Ammon's horn (tissue), 1 donor: ENCODE results near the gene GPC5.

Experiments
- DNase-seq: peaks from one replicate; pipeline ENCODE4 v3.0.0-alpha.2; 2016; ENCODE audit warnings: low spot score

Gene GPC5

DNA sequence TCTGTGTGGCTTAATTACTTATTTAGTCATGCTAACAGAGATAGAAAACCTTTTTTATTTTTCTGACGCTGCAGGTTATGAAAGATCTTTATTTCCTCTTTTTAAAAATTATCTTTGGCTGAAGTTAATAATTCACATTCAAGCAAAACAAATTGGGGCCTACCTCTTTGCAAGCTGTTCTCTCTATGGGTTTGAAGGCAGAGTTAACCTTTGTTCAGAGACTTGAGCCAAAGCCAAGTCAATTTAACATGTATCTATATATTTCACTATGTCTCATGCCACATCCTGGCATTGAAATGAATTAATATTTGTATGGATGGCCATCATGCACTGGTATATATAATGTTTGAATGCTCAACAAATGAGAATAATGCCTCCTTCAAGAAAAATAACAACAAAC is 1150.9 kb downstream of the GPC5 start:
- no peak for DNase-seq

DNA sequence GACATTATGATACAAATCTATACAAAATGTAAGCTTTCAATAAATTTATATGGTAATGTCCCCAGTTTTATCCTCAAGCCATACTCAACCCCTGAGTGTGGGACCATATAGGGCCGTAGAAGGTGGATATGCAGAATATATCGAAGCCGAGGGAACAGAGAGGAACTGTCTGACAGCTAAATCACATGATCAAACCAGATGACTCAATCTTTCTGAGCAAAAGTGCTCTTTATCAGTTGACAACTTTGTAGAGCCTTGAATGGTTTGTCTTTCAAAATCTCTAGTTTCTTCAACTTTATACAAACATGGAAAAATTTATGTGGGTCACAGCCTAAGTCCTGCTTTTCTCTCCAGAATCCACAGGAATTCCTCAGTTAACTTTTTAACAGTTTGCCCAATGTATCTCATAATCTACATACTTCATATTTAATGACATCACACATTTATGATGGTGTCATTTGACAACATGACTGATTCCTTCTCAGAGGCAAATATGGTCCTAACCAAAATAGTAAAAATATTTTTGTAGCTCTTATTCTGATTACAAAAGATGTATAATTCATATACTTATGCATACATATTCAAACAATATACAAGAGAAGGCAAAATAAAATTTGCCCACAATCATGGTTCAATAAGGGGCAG is 1155.2 kb downstream of the GPC5 start:
- DNase-seq, result no peak

DNA sequence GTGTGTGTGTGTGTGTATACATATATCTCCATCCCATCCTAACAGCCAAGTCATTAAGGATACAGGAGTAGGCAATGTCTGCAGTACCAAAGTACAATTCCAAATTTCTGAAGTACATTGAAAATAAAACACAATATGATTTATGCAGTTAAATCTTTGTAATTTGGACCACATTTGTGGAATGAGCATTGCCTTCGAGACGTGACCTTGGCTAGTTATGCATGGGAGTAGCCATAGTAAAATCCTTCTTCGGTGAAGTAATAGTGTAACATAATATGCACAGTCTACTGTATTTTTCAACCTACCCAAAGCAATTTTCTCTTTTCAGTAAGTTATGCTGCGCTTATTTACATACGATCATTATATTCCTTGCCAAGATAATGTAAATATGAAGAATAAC is 1162.5 kb downstream of the GPC5 start:
- DNase-seq, result no peak

DNA sequence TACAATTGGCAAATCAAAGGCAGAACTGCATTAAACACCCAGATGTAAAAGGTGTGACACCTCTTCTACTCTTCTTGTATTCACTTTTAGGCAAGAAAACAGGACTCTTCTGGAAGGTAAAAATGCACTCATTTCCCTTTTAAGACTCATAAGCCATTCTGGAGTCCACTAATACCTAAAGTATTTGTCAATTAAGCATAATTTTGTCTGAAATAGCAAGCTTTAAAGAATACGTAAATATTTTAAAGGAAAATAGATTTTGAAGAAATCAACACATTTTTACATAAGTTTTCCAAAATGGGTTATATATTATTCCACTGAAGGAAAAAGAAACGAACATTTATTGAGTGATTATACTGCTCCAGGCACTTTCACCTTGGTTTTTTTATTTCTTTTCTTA is 1166.5 kb downstream of the GPC5 start:
- no peak for DNase-seq

DNA sequence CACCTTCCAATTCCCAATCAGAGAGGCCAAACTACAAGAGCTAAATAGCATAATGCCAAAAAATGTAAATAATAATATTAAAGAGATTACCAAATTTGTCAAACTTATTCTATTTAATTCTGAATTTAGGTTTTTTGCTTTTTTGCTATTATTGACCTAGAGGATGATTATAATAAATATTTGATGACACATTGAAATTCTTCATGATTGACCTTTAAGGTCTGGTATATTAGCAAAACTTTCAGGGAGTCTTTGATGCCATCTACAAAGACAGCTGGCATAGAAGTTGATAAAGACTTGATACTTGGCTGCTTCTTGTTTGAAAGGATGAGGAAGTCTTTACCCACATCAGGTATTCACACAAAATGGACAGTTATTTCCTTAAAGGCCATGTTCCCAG is 1168.3 kb downstream of the GPC5 start:
- DNase-seq, result no peak

DNA sequence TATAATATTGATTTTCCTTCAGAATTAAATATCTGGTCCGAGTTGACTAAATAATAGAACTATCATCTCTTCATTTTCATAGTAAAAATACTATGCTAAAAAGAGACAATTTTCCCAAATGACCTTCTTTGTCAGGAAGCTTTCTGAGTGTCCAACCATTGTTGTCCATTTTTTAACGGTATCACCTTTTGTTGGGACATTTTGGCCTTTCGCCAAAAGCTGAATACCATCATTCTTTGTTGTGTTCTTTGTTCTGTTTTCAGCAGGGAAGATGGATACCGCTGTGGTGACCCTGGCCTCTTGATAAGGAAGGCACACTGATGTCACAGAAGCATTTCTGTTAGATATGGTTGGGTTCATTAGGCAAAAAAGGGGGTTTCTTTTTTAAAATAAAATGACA is 1173.8 kb downstream of the GPC5 start:
- no peak for DNase-seq

DNA sequence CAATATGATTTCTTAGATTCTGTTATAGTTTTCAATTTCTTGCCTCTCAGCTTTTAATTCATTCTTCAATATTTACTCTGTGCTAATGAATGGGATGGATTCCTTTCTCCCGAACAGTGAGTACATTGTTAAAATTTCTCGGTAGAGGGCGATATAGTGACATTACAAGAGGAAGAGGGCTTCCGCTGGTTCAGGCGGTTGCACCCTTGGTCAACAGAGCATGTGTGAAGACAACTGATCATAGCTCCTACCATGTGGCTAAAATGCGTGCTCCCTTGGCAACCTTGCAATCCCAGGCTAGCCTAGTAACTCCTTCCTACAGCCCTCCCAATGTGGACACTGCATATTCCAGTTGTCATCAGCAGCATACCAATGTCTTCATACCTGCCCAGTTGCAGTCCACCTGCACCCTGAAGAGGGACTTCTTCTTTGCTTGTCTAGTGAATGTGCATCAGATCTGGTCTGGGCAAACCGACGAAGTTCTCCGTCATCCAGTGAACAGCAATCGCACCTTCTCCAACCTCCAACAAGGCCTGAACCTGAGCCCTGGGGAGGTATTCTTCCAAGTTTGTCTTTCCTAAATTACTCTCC is 1175.1 kb downstream of the GPC5 start:
- DNase-seq, result no peak

DNA sequence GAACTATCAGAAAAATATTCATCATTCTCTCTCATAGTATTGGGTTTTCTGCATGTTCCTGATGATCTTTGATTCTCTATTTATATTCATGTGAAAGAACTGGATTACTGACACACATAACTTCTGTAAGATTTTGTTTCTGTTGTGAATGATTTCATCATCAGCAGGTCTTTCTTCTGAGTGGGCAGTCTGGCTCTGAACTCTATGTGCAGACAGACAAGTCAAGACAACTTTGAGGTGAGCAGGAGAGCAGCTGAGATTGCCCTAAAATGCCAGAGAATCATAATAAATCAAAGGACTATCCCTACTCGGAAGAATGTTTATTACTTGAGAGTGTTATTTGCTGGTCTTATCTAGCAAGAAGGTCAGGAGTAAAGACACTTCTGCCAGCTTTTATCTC is 1176.1 kb downstream of the GPC5 start:
- no peak for DNase-seq

DNA sequence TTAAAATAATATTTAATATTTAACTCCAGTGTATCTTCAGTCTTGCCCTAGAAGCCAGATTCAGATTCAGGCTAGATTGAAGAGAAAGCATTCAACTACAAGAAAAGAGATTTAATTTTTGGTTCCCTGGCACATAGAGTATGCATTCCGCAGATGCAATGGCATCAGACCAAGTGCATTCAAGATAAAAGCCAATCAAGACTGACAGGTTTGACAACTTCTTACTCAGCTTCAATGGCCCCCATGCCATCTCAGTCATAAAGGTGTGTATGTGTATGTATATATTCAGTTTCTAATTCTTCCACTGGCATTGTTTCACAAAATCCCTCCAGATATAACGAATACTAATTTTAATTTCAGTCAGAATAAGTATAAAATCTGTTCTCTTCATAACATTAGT is 1177.4 kb downstream of the GPC5 start:
- no peak for DNase-seq

DNA sequence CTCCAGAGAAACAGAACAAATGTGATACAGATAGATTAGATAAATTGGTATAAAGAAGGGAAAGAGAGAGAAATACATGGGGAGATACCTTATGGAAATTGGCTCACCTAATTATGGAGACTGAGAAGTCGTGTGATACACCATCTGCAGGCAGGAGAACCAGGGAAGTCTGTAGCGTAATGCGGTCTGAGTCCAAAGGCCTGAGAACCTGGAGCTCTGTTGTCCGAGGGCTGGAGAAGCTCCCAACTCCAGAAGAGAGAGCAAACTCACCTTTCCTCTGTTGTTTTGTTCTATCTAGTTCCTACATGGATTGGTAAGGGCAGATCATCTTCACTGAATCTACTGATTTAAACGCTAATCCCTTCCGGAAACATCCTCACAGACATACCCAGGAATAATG is 1179.9 kb downstream of the GPC5 start:
- DNase-seq, result no peak

DNA sequence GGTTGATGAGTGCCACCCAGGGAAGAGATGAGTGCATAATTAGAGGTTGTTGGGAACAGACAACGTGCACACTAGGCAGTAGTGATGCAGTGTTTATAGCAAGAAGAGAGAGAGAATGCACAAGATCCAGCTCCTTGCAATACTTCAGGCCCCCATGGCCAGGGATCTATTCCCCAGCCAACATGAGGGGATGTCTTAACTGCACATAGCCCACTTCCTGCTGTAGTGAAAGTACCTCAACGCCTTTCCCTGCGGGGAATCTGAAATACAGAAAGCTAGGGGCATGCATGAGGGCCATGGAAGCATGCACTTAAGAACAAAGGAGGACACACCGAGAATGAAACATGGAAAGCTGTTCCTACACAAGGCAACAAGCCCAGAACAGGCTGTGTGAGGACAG is 1191.5 kb downstream of the GPC5 start:
- DNase-seq, result no peak

DNA sequence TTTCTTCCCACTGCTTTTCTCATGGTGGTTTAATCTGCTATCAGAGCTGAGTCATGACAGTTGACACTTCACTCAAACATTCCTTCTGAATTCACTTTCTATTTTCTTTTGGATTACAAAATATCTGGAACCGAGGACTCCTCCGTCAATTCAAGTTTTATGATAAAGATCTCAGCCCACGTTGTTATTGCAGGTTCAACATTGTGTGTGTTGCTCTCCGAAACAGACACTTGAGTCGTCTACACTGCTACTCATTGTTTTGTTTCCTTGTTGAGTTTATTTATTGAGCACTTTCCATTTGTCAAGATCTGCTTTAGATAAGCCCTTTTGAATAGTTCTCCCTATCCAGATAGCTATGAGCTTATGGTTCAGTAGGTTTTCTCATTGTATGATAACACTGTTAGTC is 1192.1 kb downstream of the GPC5 start:
- DNase-seq, result no peak

DNA sequence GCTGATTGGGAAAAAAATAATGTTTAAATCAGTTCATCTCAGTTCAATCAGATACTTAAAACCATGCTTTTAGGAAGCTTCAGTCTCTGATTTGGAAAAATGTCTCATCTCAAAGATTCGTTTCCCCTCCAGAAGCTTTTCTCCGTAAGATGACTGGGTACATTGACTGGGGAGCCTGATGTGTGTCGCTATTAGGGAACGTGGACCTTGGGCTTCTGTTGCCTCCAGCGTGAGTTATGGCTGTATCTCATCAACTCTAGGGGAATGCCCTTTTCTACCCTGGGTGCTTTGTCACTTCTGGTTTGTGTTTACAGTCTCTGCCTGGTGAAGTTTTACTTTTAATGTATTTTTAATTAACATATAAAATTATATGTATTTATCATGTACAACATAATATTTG is 1192.7 kb downstream of the GPC5 start:
- DNase-seq, result no peak

DNA sequence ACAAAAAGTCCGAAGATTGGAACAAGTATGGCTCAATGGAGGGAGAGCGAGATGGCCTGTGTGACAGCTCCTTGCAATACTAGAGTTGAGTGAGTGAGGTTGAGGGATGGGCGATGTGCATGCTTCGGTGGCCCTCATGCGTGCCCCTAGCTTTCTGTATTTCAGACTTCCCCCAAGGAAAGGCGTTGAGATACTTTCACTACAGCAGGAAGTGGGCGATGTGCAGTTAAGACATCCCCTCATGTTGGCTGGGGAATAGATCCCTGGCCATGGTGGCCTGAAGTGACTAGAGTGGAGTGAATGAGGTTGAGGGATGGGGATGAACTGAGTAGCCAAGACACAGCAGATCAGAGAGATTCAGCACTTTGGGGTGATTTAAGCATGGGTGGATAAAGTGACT is 1194.3 kb downstream of the GPC5 start:
- DNase-seq, result no peak

DNA sequence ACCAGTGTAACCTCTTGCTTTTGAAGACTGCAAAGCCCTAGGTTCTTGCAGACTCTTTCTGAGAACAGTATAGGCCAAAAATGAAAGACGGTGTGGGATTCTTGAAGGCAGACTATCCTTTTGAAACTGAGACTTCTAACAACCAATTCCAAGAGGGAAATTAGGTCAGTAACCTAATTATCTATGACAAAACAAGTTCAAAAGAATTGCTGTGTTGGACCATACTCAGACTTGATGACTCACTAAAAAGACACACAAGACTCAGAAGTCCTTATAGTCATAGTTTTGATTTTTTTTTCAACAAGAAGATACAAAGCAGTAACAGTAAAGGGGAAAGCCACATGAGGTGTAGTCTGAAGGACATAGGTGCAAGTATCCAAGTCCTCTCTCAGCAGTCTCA is 1204.1 kb downstream of the GPC5 start:
- no peak for DNase-seq

DNA sequence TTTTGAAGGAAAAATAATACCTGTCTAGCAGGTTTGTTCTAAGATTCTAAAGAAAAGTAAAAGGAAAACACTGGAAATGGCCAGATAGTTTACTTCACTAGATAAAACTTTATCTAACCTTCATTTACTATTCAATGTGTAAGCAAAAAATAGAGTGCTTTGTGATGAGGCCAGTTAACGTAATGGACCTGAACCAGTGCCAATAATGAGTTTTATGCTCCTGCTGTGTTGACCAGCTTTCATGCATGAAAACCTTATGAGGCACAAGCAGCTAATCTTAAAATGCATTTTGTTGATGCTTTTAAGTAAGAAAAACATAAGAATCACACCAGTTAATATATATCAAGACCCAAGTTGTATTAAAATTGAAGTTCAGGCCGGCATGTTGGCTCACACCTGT is 1211.0 kb downstream of the GPC5 start:
- no peak for DNase-seq

DNA sequence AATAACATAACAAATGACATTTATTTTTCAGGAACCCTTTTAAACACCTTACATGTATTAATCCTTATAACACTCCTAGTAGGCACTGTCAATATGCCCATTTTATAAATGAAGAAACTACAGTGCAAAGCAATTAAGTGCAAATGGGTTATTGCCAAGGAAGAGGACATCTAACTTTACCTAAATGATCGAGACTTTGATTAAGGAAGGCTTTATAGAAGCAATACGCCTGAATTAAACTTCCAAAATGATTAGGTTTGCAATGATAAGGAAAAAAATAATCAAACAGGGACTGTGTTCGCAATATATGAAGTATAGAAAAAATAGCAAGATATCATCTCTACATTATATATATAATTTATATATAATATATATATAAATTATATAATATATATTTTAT is 1214.5 kb downstream of the GPC5 start:
- no peak for DNase-seq

DNA sequence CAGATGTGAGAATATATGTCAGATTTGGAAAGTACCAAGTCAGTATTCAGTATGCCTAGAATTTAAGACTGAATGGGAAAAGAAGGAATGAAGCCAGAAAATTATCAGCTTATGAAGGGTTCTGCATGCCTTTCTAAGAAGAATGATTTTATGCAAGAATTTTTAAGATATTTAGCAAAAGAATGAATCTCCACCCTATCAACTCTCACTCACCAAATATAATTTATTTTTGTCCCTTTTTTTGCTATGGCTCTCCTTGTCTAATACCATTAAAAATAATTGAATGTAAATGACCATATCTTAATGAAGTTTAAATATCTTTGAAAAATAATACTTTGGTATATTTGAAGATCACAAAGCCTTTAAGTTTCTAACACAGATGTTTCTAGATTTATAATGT is 1215.5 kb downstream of the GPC5 start:
- no peak for DNase-seq

DNA sequence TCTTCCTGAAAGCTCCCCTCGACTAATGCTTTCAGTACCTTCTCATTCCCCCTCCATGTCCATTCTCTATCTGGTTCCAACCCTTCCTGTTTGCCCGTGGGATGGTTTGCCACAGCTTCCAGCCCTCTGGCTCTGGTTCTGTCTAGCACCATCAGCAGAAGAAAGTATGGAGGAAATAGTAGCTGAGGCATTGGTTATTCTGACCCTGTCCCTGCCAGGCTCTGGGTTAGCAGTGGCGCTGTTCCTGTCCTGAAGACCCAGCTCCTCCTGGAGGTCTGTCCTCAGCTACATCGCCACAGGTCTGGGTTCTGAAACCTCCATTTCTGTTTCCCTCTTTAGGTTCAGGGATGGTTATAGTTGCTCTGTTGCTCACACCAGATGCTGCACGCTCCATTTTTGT is 1223.6 kb downstream of the GPC5 start:
- no peak for DNase-seq

DNA sequence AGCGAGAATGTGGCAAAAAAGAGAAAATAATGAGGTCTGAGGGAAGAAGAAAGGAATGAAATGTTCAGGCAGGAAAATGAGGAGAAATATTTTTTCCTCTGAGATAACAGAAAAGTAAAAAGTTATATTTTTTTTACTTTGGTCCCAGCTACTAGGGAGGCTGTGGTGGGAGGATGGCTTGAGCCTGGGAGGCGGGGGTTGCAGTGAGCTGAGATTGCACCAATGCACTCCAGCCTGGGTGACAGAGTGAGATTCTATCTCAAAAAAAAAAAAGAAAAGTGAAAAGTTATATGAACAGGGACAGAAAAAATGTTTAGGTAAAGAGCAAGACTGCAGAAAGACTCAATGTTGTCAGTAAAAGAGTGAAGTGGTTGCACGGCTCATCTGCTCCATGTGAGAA is 1224.5 kb downstream of the GPC5 start:
- no peak for DNase-seq

DNA sequence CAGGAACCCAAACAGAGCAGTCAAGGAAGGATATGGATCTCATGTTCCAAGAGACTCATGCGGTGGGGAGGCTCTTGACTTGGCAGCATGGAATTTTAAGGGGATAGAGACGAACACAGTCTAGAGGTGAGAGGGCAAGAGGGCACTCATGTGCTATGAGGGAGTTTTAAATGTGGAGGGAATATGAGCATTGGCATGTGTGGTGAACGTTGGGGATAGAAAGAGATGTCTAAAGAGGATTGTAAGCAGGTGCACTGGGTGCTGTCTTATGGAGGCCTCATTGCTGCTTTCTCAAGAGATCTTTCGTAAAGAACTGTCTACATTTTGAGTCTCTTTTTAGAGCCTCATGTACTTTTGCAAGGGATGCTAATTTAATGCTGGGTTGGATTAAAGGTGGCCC is 1227.9 kb downstream of the GPC5 start:
- DNase-seq, result no peak

DNA sequence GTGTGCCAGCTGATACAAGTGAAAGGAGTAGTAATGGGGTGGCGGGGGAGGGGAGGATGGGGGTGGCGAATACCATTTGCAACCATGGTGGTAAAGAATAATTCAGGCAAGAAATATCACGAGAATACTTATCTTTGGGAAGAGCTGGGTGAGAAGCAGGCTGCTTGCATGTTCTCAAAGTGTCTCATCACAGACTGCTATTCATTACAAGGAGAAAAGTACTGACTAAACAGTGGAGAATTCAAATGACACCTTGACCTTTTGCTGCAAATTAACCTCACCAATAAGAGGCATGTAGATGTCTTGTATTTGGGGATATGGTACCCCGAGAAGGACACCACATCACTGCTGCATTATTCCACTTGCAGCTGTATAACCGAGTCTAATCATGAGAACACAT is 1242.5 kb downstream of the GPC5 start:
- no peak for DNase-seq

DNA sequence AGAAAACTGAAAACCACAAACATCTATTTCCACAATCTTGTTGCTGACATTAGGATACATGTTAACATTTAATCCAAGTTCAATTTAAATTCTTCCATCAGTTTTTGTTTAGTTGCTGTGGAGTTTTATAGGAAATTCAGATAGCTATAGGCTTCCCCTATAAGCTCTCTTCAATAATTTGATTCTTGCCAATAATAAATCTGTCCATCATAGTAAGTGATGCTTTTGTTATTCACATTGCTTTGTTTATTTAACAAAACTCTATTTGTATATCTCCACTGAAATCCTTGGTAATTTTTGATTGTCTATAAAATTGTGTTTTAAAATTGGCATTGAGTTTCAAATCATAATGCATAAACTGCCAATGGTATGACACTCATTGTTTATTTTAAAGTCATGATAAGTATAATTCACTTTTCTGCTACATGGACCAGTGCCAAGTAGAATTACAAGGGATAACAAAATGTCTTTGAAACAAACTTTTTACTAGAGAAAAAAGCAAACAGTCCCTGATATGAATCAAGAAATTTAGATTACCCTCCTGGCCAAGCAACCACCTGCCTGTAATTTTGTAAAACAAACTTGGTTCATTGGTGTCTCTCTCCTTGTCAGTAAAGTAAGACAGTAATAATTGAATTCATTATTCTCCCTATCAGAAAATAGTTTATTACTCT is 1250.9 kb downstream of the GPC5 start:
- no peak for DNase-seq

DNA sequence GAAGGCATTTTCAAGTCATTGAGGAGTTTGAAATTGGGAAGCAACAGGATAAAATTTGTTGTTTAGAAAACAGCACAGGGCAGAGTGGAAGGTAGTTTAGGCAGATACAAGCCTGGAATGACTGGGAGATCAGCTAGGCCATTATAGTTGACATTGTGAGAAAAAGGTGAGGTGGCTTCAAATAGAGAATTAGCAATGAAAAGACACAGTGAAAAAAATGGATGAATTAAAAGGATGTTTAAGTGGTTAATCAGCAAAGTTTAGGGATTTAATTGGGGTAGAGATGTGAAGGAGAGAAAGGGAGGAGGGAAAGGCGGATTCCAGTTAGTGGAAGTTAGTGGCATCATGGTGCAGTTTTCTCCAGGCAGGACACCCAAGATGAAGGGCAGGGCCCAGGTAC is 1257.7 kb downstream of the GPC5 start:
- no peak for DNase-seq
